ENCODE measurements around the gene EXTL2. TPM values are rescaled to one million over a fixed set of nuclear protein-coding genes. Genes with fewer than 3 reads are reported as not detected.
"Not testable (repeated sequence)": the region's sequence is repeated elsewhere in the genome, so short reads cannot be mapped to it uniquely, and the experiment has no call there.

The EXTL2 gene
- total RNA-seq, 2 donors from 2014 or later: 40.6 to 47.5 TPM

GRCh38 chr1:100861379-100861778 is 33.3 kb downstream of the EXTL2 start:
- H3K4me3 ChIP-seq (ENCODE audit: low read length): no peak overlapping the region
- no peaks in the 10 kb centered on the region for H3K36me3 ChIP-seq (ENCODE audit: control insufficient read depth, insufficient read depth, low read length)
- Mint-ChIP-seq H3K27ac (no peak overlapping the region), H3K4me3 (no peak overlapping the region), H3K27me3 (ENCODE audit: insufficient read depth) (no peaks in the 10 kb centered on the region), H3K4me1 (peaks cover 9% of the 10 kb centered on the region), H3K9me3 (peaks cover under 1% of the 10 kb centered on the region), H3K36me3 (ENCODE audit: low read depth) (no peaks in the 10 kb centered on the region)
- H3K9ac ChIP-seq (ENCODE audit: extremely low read depth, low read length, poor library complexity, severe bottlenecking): no peak overlapping the region
- H3K9me3 ChIP-seq (ENCODE audit: control insufficient read depth, low read length): peaks cover 23% of the 10 kb centered on the region
- DNase-seq: no peak
- H3K27ac ChIP-seq (ENCODE audit: low read depth, low read length): no peak overlapping the region
- H3K4me1 ChIP-seq (ENCODE audit: control insufficient read depth, insufficient read depth, low read length): peaks cover 6% of the 10 kb centered on the region
- H3K27me3 ChIP-seq (ENCODE audit: control insufficient read depth, insufficient read depth, low read length, poor library complexity, severe bottlenecking): no peaks in the 10 kb centered on the region
- WGBS, 2 experiments (ENCODE audit: insufficient coverage in 1 of 2, insufficient read length in 1 of 2): 91 to 100% methylated on average over 1 of the region's 1 CpG
- no peak for TF ChIP-seq CTCF (conservative IDR thresholded peaks at IDR 0.05)

DNA sequence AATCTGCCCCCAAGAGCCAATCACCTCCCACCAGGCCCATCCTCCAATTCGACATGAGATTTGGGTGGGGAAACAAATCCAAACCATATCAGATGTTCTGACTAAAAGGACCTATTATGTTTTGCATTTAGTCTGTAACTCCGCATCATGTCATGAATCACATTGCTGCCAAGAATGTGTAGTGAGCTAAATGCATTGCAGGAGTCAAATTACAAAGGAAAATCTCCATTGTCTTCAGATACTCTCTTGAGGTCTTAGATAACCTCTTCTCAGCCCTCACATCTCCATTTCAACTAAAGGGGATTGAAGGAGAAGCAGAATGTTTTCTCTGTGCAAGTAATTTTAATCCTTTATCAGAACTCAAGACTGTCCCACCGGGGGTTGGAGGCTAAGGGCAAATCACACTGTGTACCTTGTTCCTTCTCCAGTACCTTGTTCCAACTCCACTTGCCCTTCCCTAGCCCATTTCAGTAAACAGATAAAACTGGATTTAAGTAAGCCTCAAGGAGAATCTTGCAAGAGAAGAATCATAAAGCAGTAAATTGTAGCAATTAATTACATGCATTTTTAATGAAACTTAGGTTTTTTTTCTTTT is 34.1 kb downstream of the EXTL2 start:
- Histone ChIP-seq H3K27me3 (ENCODE audit: control insufficient read depth, insufficient read depth, low read length, poor library complexity, severe bottlenecking) (no peaks in the 10 kb centered on the region), H3K4me3 (ENCODE audit: low read length) (peak overlapping the region; percentile 28), H3K4me1 (ENCODE audit: control insufficient read depth, insufficient read depth, low read length) (peaks cover 6% of the 10 kb centered on the region), H3K9ac (ENCODE audit: extremely low read depth, low read length, poor library complexity, severe bottlenecking) (no peak overlapping the region), H3K27ac (ENCODE audit: low read depth, low read length) (no peak overlapping the region), H3K36me3 (ENCODE audit: control insufficient read depth, insufficient read depth, low read length) (no peaks in the 10 kb centered on the region), H3K9me3 (ENCODE audit: control insufficient read depth, low read length) (peaks cover 31% of the 10 kb centered on the region)
- H3K4me3 Mint-ChIP-seq: no peak overlapping the region
- no peak for DNase-seq
- WGBS, 2 experiments (ENCODE audit: insufficient coverage in 1 of 2, insufficient read length in 1 of 2): 44 to 63% methylated on average over 3 of the region's 3 CpGs
- H3K27me3 Mint-ChIP-seq (ENCODE audit: insufficient read depth): no peaks in the 10 kb centered on the region
- H3K36me3 Mint-ChIP-seq (ENCODE audit: low read depth): no peaks in the 10 kb centered on the region
- H3K27ac Mint-ChIP-seq: no peak overlapping the region
- peaks cover 9% of the 10 kb centered on the region for H3K4me1 Mint-ChIP-seq
- no peak for TF ChIP-seq CTCF (conservative IDR thresholded peaks at IDR 0.05)
- peaks cover 4% of the 10 kb centered on the region for H3K9me3 Mint-ChIP-seq

- H3K36me3 ChIP-seq (ENCODE audit: control insufficient read depth, insufficient read depth, low read length); H3K4me1 Mint-ChIP-seq; H3K4me1 ChIP-seq (ENCODE audit: control insufficient read depth, insufficient read depth, low read length); H3K9me3 Mint-ChIP-seq; H3K9ac ChIP-seq (ENCODE audit: extremely low read depth, low read length, poor library complexity, severe bottlenecking); H3K27me3 Mint-ChIP-seq (ENCODE audit: insufficient read depth); DNase-seq; H3K27ac ChIP-seq (ENCODE audit: low read depth, low read length); H3K4me3 ChIP-seq (ENCODE audit: low read length); H3K36me3 Mint-ChIP-seq (ENCODE audit: low read depth); H3K27me3 ChIP-seq (ENCODE audit: control insufficient read depth, insufficient read depth, low read length, poor library complexity, severe bottlenecking); H3K27ac Mint-ChIP-seq; H3K4me3 Mint-ChIP-seq: not testable (repeated sequence)
- peaks cover 17% of the 10 kb centered on the region for H3K9me3 ChIP-seq (ENCODE audit: control insufficient read depth, low read length)
Observed at GRCh38 chr1:100855116-100855515, 39.5 kb downstream of the EXTL2 start.

DNA sequence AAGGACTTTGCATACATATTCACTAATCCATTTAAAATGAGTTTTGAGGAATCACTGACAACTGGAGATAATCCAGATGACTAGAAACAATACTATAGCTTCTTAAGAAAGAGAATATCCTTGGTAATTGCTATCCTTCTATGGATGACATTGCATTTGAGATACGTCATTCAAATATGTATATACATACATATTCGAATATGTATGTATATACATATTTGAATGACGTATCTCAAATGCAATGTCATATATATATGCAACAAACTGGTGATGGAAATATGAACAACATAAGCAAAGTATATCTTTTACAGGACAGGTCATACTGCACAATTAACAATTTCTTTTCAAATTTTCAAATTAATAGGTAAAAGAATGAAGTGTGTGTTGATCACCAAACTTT is 41.7 kb downstream of the EXTL2 start:
- Mint-ChIP-seq H3K4me1 (peaks cover 3% of the 10 kb centered on the region), H3K4me3 (no peak overlapping the region), H3K27me3 (ENCODE audit: insufficient read depth) (peaks cover 28% of the 10 kb centered on the region), H3K36me3 (ENCODE audit: low read depth) (no peaks in the 10 kb centered on the region), H3K27ac (no peak overlapping the region), H3K9me3 (peaks cover 6% of the 10 kb centered on the region)
- WGBS, 2 experiments (ENCODE audit: insufficient coverage in 1 of 2, insufficient read length in 1 of 2): no CpG with 5 or more reads among the region's 3 CpGs
- no peak overlapping the region for H3K27ac ChIP-seq (ENCODE audit: low read depth, low read length)
- no peaks in the 10 kb centered on the region for H3K36me3 ChIP-seq (ENCODE audit: control insufficient read depth, insufficient read depth, low read length)
- no peaks in the 10 kb centered on the region for H3K27me3 ChIP-seq (ENCODE audit: control insufficient read depth, insufficient read depth, low read length, poor library complexity, severe bottlenecking)
- no peak for DNase-seq
- no peak overlapping the region for H3K9ac ChIP-seq (ENCODE audit: extremely low read depth, low read length, poor library complexity, severe bottlenecking)
- no peak for TF ChIP-seq CTCF (conservative IDR thresholded peaks at IDR 0.05)
- peaks cover 7% of the 10 kb centered on the region for H3K9me3 ChIP-seq (ENCODE audit: control insufficient read depth, low read length)
- no peaks in the 10 kb centered on the region for H3K4me1 ChIP-seq (ENCODE audit: control insufficient read depth, insufficient read depth, low read length)
- H3K4me3 ChIP-seq (ENCODE audit: low read length): no peak overlapping the region
